Activated T-cell treated with anti-CD3 and anti-CD28 coated beads, Interleukin-2, amount 50 U/mL, for 1 hour (primary cell): ENCODE results near the gene DNASE2.

Experiments
- DNase-seq: peaks from one replicate; pipeline ENCODE4 v3.0.0-alpha.2; 2020

DNASE2 gene

DNA sequence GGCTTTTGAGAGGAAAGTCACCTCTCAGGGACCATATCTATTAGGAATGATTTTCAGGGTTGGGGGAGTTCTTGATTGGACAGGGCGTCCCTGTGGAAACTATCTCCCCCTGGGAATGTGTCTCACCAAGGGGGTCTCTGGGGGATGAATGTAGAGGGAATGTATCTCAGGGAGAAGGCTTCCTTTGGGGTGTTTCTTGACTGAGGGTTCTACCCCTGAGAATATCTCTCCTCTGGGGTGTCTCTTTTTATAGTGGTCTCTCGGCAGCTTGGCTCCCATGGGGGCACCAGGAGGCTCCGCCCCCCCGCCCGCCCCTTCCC lies 47.9 kb downstream of the DNASE2 start:
- DNase-seq: no peak

GRCh38 chr19:12828494-12828893 lies 52.8 kb downstream of the DNASE2 start:
- no peak for DNase-seq

DNA sequence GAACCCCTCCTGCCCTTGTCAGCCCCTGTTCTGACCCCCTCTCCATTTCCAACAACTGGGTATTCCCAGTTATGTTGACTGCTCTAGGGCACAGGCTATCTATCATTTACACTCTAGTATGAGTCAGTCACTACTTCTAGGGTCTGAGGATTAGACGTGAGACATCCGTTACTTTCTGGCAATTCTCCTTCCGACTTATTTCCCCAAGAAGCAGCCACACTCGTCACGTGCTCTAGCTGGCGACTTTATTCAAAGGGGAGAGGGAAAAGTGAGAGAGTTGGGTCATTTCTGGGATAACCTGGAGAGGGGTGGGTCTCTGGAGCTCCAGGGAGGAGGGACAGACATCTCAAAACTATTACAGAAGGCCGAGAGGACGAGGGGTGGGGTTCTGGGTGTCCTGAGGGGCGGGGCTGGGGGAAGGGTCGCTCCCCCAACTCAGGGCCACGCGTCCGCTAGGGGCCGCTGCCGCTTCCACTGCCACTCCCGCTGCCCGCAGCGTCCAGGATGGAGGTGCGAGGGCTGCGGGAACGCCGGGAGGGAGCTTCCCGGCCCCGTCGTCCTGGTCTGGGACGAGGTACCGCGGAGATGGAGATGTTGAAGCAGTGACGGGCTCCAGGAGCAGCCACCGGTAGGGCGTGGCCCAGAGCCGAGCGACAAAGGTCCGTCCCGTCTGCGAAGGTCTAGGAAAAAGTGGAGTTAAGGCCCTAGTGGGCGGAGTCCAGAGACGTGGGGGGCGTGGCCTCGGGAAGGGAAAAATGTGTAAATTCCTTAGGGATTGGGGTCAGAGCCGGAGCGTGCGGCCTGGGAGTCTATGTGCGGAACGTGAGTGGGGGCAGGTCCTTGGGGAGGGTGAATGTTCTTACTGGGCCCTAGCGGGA lies 55.8 kb downstream of the DNASE2 start:
- DNase-seq: no peak
